Right lobe of liver (tissue), 6 donors: ENCODE data around the gene ECM2. TPM values are rescaled to one million over a fixed set of nuclear protein-coding genes. Genes with fewer than 3 reads are reported as not detected.

Source experiments
- ATAC-seq, 4 donors: fragments of 200-7000 bp; cut with Tn5 transposase; one replicate each; pipeline ENCODE4 v1.9.1; 2020; ENCODE audit warnings: mild to moderate bottlenecking in 4 of 4, moderate library complexity in 4 of 4
- DNase-seq, 3 donors: peaks; one replicate each; pipeline ENCODE4 v3.0.0-alpha.2; 2020
- H3K27ac ChIP-seq, 3 donors: fragments of 200-600 bp; one replicate each; pipeline ENCODE4 v1.8.0; 2022
- H3K27me3 ChIP-seq, 2 donors: fragments of 200-600 bp; one replicate each; pipeline ENCODE4 v1.8.0; 2022
- H3K36me3 ChIP-seq, 4 donors: fragments of 200-600 bp; sonication (generic) in 1 of 4; one replicate each; pipeline versions ENCODE4 v1.5.1 to v1.8.0; 2017 to 2022; ENCODE audit warnings: control low read depth in 1 of 4
- H3K4me1 ChIP-seq, 4 donors: fragments of 200-600 bp; sonication (generic) in 1 of 4; one replicate each; pipeline versions ENCODE4 v1.5.1 to v1.8.0; 2017 to 2022; ENCODE audit warnings: control low read depth in 1 of 4
- H3K4me3 ChIP-seq, 3 donors: fragments of 200-600 bp; one replicate each; pipeline ENCODE4 v1.8.0; 2022
- H3K9me3 ChIP-seq, 4 donors: fragments of 200-600 bp; sonication (generic) in 1 of 4; one replicate each; pipeline versions ENCODE4 v1.5.1 to v1.8.0; 2017 to 2022; ENCODE audit warnings: control low read depth in 1 of 4
- POLR2A ChIP-seq: fragments of 450-650 bp; IDR thresholded peaks from one replicate; pipeline ENCODE4 v1.6.1; 2017; ENCODE audit warnings: antibody characterized with exemption, mild to moderate bottlenecking
- WGBS: methylation state at CpG from one replicate; pipeline ENCODE4 v1.1.6; 2018; ENCODE audit warnings: low coverage, low lambda C conversion rate; ENCODE audit not compliant: insufficient coverage; ENCODE audit errors: missing lambda C conversion rate; 5-methylcytosine and 5-hydroxymethylcytosine counted together
- intact Hi-C, 2 donors: fragments of 100-400 bp; cut with DNase I; formaldehyde crosslinking; loops; one replicate each; pipeline versions ENCODE4 v1.11.2 to v1.14.1; 2022
- total RNA-seq, 6 experiments: library from RNA; depleted of rRNA in 2 of 6; stranded (reverse); fragments of >200 nt in 2 of 6; fragmentation: NEBNext Ultra II Directional in 3 of 6; extraction: Animal tissue kit (Norgen Biotek cat#: 25700) in 3 of 6; gene quantifications; one replicate each; pipeline versions ENCODE4 v1.1.0 to v1.2.4, GENCODE V29; 2016 to 2023
- TF ChIP-seq, protein P1 (sequence below), 4 donors: fragments of 200-600 bp in 3 of 4; fragments of 450-650 bp in 1 of 4; IDR thresholded peaks; one replicate each; pipeline versions ENCODE4 v1.5.1 to v1.8.0; 2016 to 2022; ENCODE audit warnings: antibody characterized with exemption in 4 of 4, mild to moderate bottlenecking in 2 of 4
- donor health status: DM: no; HTN: yes; CAD: no.
- donor health status: DM: no; HTN: no; CAD: no.
- donor health status: DM: no; HTN: no; CAD: no.
- donor health status: DM: no; HTN: yes; CAD: no.
- donor health status: DM: no; HTN: yes; CAD: no.

ECM2 gene
- total RNA-seq, 6 experiments from 2014 or later: 19.0 to 27.1 (median 22.4) TPM

DNA sequence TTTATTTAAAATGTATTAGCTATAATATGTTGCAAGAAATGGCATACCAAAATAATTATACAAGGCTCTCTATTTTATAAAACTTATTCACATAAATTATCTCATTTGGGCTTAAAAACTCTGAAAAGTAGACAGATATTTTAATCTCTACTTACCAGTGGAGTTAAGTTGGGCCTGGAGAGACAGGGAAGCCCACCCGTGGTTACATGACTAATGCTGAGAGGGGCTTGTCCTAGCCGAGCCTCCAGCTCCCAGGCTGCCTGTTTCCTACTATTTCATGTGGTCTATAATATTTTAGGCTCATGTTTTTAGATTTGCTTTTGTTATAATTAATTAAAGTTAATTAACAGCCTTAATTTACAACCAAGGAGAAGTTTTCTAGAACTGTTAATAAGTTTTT, 32.6 kb downstream of the ECM2 start:
- no peak for TF ChIP-seq POLR2A
- TF ChIP-seq, protein P1, sequence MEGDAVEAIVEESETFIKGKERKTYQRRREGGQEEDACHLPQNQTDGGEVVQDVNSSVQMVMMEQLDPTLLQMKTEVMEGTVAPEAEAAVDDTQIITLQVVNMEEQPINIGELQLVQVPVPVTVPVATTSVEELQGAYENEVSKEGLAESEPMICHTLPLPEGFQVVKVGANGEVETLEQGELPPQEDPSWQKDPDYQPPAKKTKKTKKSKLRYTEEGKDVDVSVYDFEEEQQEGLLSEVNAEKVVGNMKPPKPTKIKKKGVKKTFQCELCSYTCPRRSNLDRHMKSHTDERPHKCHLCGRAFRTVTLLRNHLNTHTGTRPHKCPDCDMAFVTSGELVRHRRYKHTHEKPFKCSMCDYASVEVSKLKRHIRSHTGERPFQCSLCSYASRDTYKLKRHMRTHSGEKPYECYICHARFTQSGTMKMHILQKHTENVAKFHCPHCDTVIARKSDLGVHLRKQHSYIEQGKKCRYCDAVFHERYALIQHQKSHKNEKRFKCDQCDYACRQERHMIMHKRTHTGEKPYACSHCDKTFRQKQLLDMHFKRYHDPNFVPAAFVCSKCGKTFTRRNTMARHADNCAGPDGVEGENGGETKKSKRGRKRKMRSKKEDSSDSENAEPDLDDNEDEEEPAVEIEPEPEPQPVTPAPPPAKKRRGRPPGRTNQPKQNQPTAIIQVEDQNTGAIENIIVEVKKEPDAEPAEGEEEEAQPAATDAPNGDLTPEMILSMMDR (IDR thresholded peaks at IDR 0.05): no peak
- Histone ChIP-seq H3K4me3 (no peak overlapping the region), H3K36me3 (no peaks in the 10 kb centered on the region), H3K9me3 (no peaks in the 10 kb centered on the region), H3K27me3 (no peaks in the 10 kb centered on the region), H3K27ac (no peak overlapping the region), H3K4me1 (peaks cover 0 to 4% (median 0%) of the 10 kb centered on the region in 4 donors)
- ATAC-seq (no peak), DNase-seq (no peak)
- intact Hi-C loops: loop anchor here in 1 of 2 donors (10.0 kb wide), 1 partner anchor 132 kb away; no protein-coding TSS in a partner anchor
- WGBS: 72% methylated on average over 2 of the region's 2 CpGs

DNA sequence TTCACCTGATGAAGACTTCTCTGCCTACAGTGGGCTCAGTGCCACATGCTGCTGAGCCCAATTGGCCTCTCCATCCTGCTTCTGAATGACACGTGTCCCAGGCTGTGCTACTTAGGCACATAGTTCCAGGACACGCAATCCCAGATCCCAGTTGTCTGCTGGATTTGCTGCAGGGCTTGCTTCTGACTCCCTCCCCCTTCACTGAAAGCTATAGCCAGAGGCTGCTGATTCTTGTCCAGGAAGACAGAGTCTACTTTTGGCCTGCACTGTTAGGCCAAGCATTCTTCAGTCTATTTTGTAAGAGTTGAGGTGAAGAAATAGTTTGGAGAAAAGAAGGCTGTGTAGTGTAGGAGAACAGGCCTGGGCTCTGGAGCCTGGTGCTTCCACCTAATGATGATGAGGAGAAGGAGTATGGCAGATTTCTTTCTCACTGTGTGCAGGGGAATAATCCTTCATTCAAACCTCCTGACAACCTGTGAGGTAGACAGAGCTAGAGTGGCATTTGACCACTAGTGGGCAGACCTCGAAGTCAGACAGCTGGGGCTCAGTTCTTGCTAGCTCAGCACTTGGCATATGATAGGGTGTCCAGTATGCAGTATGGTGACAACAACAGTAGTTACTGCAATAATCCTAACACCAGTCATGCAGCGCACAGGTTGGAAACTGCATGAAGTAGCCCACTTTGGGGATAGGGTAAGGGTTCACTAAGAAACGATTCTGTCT, 34.0 kb downstream of the ECM2 start:
- H3K27ac ChIP-seq: no peak overlapping the region
- H3K4me3 ChIP-seq: no peak overlapping the region
- intact Hi-C loops: loop anchor here in 1 of 2 donors (10.0 kb wide), 1 partner anchor 133 kb away; no protein-coding TSS in a partner anchor
- H3K9me3 ChIP-seq: no peaks in the 10 kb centered on the region
- DNase-seq (peak in 2 of 3 donors; percentile 29 to 60), ATAC-seq (peak; percentile 96 to 99 (median 98))
- H3K27me3 ChIP-seq: no peaks in the 10 kb centered on the region
- no peak for TF ChIP-seq POLR2A
- TF ChIP-seq, protein P1 (IDR thresholded peaks at IDR 0.05): peak; percentile 54 to 67 (median 60)
- H3K4me1 ChIP-seq: peaks cover 0 to 4% (median 0%) of the 10 kb centered on the region in 4 donors
- WGBS: 56% methylated on average over 2 of the region's 5 CpGs
- no peaks in the 10 kb centered on the region for H3K36me3 ChIP-seq

DNA sequence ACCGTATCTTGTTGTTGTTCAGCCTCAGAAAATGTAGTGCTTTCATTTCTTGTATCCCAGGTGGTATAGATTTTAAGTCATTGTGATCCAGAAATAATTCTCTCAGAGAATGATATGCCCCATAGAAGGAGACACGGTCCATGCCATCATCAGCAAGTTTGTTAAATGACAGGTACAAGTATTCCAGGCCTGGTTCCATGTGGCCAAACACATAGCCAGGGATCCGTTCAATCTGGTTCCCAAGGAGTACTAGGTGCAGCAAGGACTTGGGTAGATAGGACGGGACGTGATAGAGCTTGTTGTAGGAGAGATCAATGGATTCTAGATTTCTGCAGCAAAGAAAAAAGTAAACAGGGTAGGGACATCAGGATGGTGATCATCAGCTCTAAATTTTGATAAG, 35.1 kb downstream of the ECM2 start:
- Histone ChIP-seq H3K36me3 (no peaks in the 10 kb centered on the region), H3K4me3 (no peak overlapping the region), H3K9me3 (no peaks in the 10 kb centered on the region), H3K4me1 (peaks cover 0 to 4% (median 0%) of the 10 kb centered on the region in 4 donors), H3K27me3 (no peaks in the 10 kb centered on the region), H3K27ac (no peak overlapping the region)
- no peak for TF ChIP-seq POLR2A
- TF ChIP-seq, protein P1 (IDR thresholded peaks at IDR 0.05): no peak
- intact Hi-C loops: loop anchor here in 1 of 2 donors (10.0 kb wide), 1 partner anchor 134 kb away; no protein-coding TSS in a partner anchor
- WGBS: 100% methylated on average over 2 of the region's 5 CpGs
- no peak for ATAC-seq
- no peak for DNase-seq

GRCh38 chr9:92499701-92500100, 36.1 kb downstream of the ECM2 start:
- H3K36me3 ChIP-seq: no peaks in the 10 kb centered on the region
- WGBS: 55% methylated on average over 2 of the region's 2 CpGs
- ATAC-seq: no peak

More at GRCh38 chr9:92499701-92500100, 36.1 kb downstream of the ECM2 start:
- H3K4me3 ChIP-seq: no peak overlapping the region
- TF ChIP-seq, protein P1 (IDR thresholded peaks at IDR 0.05): no peak
- TF ChIP-seq POLR2A: no peak
- H3K9me3 ChIP-seq: no peaks in the 10 kb centered on the region
- peaks cover 0 to 4% (median 0%) of the 10 kb centered on the region in 4 donors for H3K4me1 ChIP-seq
- H3K27ac ChIP-seq: no peak overlapping the region
- no peaks in the 10 kb centered on the region for H3K27me3 ChIP-seq
- DNase-seq: no peak
- intact Hi-C loops: loop anchor here in 1 of 2 donors (10.0 kb wide), 1 partner anchor 135 kb away; no protein-coding TSS in a partner anchor
